ENCODE measurements around the gene BLVRB.

Gene BLVRB

DNA sequence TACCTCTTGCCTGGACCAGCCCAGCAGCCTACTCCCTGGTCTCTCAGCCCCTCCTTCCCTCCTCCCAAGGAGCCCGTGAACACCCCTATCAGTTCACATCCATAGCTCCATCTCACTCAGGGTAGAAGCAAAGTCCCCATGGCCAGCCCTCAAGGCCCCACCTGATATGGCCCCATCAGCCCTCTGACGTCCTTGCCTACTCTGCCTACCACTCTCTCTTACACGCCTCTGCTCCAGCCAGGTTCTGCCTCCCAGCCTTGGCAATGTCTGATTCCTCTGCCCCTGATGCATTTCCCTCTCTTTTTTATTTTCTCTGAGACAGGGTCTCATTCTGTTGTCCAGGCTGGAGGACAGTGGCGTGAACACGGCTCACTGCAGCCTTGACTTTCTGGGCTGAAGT, 13.5 kb downstream of the BLVRB start:
- H3K4me2 ChIP-seq (ENCODE audit: low read depth, low read length, poor library complexity, severe bottlenecking), result no peak overlapping the region
- H3K27me3 ChIP-seq (ENCODE audit: insufficient read depth, low read length, poor library complexity, severe bottlenecking), result no peaks in the 10 kb centered on the region
- H3K79me2 ChIP-seq (ENCODE audit: insufficient read depth, low read length), result no peaks in the 10 kb centered on the region
- H3K9ac ChIP-seq (ENCODE audit: low read depth, low read length, poor library complexity, severe bottlenecking), result no peak overlapping the region
- no peaks in the 10 kb centered on the region for H3K9me2 ChIP-seq (replicated peaks; ENCODE audit: low read depth, low read length)
- H4K20me1 ChIP-seq (ENCODE audit: insufficient read depth, low read length, poor library complexity, severe bottlenecking), result no peaks in the 10 kb centered on the region
- H3K4me1 ChIP-seq (ENCODE audit: insufficient read depth, low read length, poor library complexity, severe bottlenecking), result no peaks in the 10 kb centered on the region
- no peak overlapping the region for H2AFZ ChIP-seq (ENCODE audit: low read length)
- no peak for TF ChIP-seq EZH2phosphoT487 (IDR thresholded peaks at IDR 0.05; ENCODE audit: borderline replicate concordance)
- TF ChIP-seq, protein P1, sequence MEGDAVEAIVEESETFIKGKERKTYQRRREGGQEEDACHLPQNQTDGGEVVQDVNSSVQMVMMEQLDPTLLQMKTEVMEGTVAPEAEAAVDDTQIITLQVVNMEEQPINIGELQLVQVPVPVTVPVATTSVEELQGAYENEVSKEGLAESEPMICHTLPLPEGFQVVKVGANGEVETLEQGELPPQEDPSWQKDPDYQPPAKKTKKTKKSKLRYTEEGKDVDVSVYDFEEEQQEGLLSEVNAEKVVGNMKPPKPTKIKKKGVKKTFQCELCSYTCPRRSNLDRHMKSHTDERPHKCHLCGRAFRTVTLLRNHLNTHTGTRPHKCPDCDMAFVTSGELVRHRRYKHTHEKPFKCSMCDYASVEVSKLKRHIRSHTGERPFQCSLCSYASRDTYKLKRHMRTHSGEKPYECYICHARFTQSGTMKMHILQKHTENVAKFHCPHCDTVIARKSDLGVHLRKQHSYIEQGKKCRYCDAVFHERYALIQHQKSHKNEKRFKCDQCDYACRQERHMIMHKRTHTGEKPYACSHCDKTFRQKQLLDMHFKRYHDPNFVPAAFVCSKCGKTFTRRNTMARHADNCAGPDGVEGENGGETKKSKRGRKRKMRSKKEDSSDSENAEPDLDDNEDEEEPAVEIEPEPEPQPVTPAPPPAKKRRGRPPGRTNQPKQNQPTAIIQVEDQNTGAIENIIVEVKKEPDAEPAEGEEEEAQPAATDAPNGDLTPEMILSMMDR (conservative IDR thresholded peaks at IDR 0.05; ENCODE audit: low read length), result no peak
- H3K4me3 ChIP-seq (ENCODE audit: low read length, poor library complexity, severe bottlenecking), result no peak overlapping the region
- H3K36me3 ChIP-seq (ENCODE audit: insufficient read depth, low read length), result no peaks in the 10 kb centered on the region
- no peaks in the 10 kb centered on the region for H3K9me3 ChIP-seq (ENCODE audit: insufficient read depth, low read depth, low read length)
- H3F3A ChIP-seq (ENCODE audit: low read depth), result no peaks in the 10 kb centered on the region

DNA sequence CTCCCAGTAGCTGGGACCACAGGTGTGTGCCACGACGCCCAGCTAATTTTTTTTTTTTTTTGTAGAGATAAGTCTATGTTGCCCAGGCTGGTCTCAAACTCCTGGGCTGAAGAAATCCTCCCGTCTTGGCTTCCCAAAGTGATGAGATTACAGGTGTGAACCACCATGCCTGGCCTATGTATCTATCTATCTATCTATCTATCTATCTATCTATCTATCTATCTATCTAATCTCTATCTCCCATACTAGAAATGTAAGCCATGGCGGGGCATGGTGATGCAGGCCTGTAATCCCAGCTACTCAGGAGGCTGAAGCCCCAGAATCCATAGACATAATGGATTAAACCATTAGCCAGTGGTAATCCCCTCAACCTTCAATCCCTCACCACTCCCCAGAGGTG, 14.9 kb downstream of the BLVRB start:
- H3K4me1 ChIP-seq (ENCODE audit: insufficient read depth, low read length, poor library complexity, severe bottlenecking), result no peaks in the 10 kb centered on the region
- no peak overlapping the region for H3K4me2 ChIP-seq (ENCODE audit: low read depth, low read length, poor library complexity, severe bottlenecking)
- H2AFZ ChIP-seq (ENCODE audit: low read length), result no peak overlapping the region
- no peaks in the 10 kb centered on the region for H3K9me2 ChIP-seq (replicated peaks; ENCODE audit: low read depth, low read length)
- no peaks in the 10 kb centered on the region for H4K20me1 ChIP-seq (ENCODE audit: insufficient read depth, low read length, poor library complexity, severe bottlenecking)
- no peaks in the 10 kb centered on the region for H3K79me2 ChIP-seq (ENCODE audit: insufficient read depth, low read length)
- H3K9ac ChIP-seq (ENCODE audit: low read depth, low read length, poor library complexity, severe bottlenecking), result no peak overlapping the region
- no peaks in the 10 kb centered on the region for H3K9me3 ChIP-seq (ENCODE audit: insufficient read depth, low read depth, low read length)
- no peaks in the 10 kb centered on the region for H3K27me3 ChIP-seq (ENCODE audit: insufficient read depth, low read length, poor library complexity, severe bottlenecking)
- no peaks in the 10 kb centered on the region for H3F3A ChIP-seq (ENCODE audit: low read depth)
- no peaks in the 10 kb centered on the region for H3K36me3 ChIP-seq (ENCODE audit: insufficient read depth, low read length)
- TF ChIP-seq EZH2phosphoT487 (IDR thresholded peaks at IDR 0.05; ENCODE audit: borderline replicate concordance), result no peak
- TF ChIP-seq, protein P1 (conservative IDR thresholded peaks at IDR 0.05; ENCODE audit: low read length), result no peak
- H3K4me3 ChIP-seq (ENCODE audit: low read length, poor library complexity, severe bottlenecking), result no peak overlapping the region

DNA sequence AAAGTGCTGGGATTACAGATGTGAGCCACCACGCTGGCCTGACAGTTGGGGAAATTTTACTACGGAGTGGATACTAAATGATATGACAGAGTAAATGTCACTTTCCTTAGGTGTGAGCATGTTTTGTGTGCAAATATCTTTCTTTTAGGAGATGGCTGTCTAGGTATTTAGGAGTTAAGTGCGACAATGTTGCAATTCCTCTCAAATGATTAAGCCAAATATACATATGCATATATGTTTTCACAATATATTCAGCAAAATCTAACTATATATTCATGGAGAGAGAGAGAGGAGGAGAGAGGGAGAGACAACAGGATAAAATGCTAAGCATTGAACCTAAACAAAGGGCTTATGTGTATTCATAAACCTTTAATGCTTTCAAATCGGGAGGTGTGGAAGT, 16.0 kb downstream of the BLVRB start:
- no peaks in the 10 kb centered on the region for H4K20me1 ChIP-seq (ENCODE audit: insufficient read depth, low read length, poor library complexity, severe bottlenecking)
- no peaks in the 10 kb centered on the region for H3K27me3 ChIP-seq (ENCODE audit: insufficient read depth, low read length, poor library complexity, severe bottlenecking)
- no peaks in the 10 kb centered on the region for H3K9me3 ChIP-seq (ENCODE audit: insufficient read depth, low read depth, low read length)
- no peak overlapping the region for H3K4me2 ChIP-seq (ENCODE audit: low read depth, low read length, poor library complexity, severe bottlenecking)
- H3K4me3 ChIP-seq (ENCODE audit: low read length, poor library complexity, severe bottlenecking), result no peak overlapping the region
- no peak overlapping the region for H3K9ac ChIP-seq (ENCODE audit: low read depth, low read length, poor library complexity, severe bottlenecking)
- H2AFZ ChIP-seq (ENCODE audit: low read length), result no peak overlapping the region
- H3K4me1 ChIP-seq (ENCODE audit: insufficient read depth, low read length, poor library complexity, severe bottlenecking), result peaks cover 4% of the 10 kb centered on the region
- TF ChIP-seq, protein P1 (conservative IDR thresholded peaks at IDR 0.05; ENCODE audit: low read length), result no peak
- TF ChIP-seq EZH2phosphoT487 (IDR thresholded peaks at IDR 0.05; ENCODE audit: borderline replicate concordance), result no peak
- no peaks in the 10 kb centered on the region for H3F3A ChIP-seq (ENCODE audit: low read depth)
- no peaks in the 10 kb centered on the region for H3K79me2 ChIP-seq (ENCODE audit: insufficient read depth, low read length)
- no peaks in the 10 kb centered on the region for H3K9me2 ChIP-seq (replicated peaks; ENCODE audit: low read depth, low read length)
- H3K36me3 ChIP-seq (ENCODE audit: insufficient read depth, low read length), result no peaks in the 10 kb centered on the region

Measured in Loucy (cell line).